ENCODE data around the gene PLA2R1. TPM values are rescaled to one million over a fixed set of nuclear protein-coding genes. Genes with fewer than 3 reads are reported as not detected.

The PLA2R1 gene
- 5.3 and 7.1 TPM in 2 replicates for total RNA-seq (2014; rRNA removed)
- polyA plus RNA-seq (2012): 2.0 TPM

DNA sequence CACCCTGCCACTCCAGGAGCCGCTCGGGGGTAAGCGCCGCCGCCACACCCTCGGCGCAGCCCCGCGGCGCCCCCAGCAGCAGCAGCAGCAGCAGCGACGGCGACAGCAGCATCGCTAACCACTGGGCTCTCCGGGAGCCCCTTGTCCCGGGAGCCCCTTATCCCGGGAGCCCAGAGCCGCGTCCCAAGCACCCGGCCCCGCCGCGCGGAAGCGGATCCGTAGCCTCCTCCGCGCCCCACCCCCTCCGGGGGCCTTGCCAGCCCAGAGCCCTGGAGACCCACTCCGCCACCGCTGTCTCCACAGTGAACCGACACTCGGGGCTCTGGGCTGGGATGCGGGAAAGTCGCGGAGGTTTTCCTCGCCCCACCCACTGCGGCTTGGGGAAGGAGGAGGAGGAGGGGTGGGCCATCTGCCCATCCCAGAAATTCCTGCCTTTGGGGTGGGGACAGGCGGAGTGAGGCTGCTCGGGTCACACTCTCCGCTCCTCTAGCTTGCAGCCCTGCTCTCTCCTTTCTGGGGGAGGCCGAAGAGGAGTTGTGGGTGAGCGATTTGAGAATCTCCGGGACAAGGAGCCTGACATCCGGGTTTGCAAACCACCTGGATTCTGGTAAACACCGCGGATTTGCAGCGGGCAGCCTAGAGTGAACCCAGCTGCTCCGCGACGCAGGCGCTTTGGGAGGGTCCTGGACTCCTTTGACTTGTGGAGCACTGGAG lies at the start of gene PLA2R1:
Gene PLA2R1 (minus strand): TSS at position 324 of the 714 bp plus-strand sequence. CDS start 212 bp downstream, at position 112.
- peak; percentile 39 for DNase-seq (ENCODE audit: low read depth)

- no peak for DNase-seq (ENCODE audit: low read depth)
Measured at GRCh38 chr2:160110674-160111239, 48.3 kb upstream of the PLA2R1 start.

- peak; percentile 76 for DNase-seq (ENCODE audit: low read depth)
Measured at GRCh38 chr2:160109939-160110673, 47.7 kb upstream of the PLA2R1 start.

DNA sequence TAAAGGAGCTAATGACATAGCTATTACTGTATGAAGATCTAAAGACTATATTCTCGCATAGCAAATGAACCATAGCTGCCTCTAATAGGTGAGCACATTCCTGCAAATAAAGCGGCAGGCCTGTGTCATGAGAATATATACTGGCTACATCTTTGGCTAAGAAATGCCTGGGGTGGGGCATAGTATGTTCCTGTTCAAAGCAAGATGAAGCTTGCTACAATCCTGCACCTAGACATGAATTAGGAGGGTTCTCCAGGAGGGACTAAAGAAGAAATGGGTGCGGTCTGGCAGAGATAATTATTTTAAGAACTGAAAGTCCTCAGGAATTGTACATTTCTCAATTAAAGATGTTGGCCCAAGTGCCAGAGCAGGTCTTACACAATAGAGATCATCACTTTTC lies 46.8 kb upstream of the PLA2R1 start:
- DNase-seq (ENCODE audit: low read depth): no peak

- no peak for DNase-seq (ENCODE audit: low read depth)
Measured at GRCh38 chr2:160108646-160109045, 46.2 kb upstream of the PLA2R1 start.

GRCh38 chr2:160105366-160105765 lies 43.0 kb upstream of the PLA2R1 start:
- no peak for DNase-seq (ENCODE audit: low read depth)

GRCh38 chr2:160104115-160104514 lies 41.7 kb upstream of the PLA2R1 start:
- no peak for DNase-seq (ENCODE audit: low read depth)

- no peak for DNase-seq (ENCODE audit: low read depth)
Measured at GRCh38 chr2:160097326-160097725, 34.9 kb upstream of the PLA2R1 start.

DNA sequence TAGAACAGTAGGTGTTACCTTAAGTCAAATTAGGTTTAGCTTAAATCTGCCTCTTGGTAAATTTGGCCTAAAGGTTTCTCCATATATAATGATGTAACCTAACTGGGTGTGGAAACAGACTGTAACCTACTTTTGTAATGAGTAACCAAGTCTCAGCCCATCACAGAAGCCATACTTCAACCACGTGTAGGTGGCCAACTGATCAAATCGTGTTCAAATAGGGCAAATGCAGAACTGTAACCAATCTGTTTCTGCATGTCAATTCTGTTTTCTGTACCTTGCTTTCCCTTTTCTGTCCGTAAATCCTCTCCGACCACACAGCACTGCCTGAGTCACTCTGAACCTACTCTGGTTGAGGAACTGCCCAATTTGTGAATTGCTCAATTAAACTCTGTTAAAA lies 34.0 kb upstream of the PLA2R1 start:
- no peak for DNase-seq (ENCODE audit: low read depth)

DNA sequence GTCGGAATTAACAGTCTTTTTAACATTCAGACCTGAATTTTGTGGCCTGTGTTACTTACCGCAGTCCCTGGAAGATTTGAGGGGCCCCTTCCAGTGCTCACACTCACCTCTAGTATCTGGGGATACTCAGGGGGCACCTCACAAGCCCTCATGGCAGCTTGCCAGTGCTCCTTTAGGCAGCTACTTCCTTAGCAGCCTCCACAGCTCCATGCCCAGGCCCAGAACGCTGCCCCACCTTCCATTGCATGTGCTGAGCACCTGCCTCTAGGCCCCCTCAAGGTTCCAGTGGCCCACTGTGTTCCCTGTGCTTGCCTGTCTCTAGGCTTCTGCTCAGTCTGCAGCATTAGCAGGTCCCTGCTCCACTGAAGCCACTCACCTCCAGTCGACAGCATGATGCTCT lies 30.0 kb upstream of the PLA2R1 start:
- no peak for DNase-seq (ENCODE audit: low read depth)

GRCh38 chr2:160091381-160091780 lies 29.0 kb upstream of the PLA2R1 start:
- peak; percentile 70 for DNase-seq (ENCODE audit: low read depth)

- DNase-seq (ENCODE audit: low read depth): peak; percentile 39
Measured at GRCh38 chr2:160087854-160088745, 25.7 kb upstream of the PLA2R1 start.

DNA sequence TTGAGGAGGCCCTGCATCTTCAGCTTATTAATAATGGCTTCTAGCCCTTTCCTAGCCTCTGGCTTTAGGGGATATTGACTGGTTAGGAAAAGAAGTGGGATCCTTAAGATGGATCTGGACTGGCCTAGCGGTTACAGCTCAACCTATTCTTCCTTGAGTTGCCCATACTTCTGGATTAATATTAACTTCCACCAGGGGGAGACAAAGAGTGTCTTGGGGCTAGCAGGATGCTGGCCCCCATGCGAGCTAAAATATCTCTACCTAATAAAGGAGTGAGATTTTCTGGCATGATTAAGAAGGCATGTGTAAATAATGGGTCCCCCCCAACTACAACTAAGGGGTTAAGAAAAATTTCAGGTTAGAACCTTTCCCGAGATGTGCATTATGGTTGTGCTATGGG lies 23.2 kb upstream of the PLA2R1 start:
- DNase-seq (ENCODE audit: low read depth): no peak

GRCh38 chr2:160077912-160078810 lies 15.7 kb upstream of the PLA2R1 start:
- DNase-seq (ENCODE audit: low read depth): no peak

DNA sequence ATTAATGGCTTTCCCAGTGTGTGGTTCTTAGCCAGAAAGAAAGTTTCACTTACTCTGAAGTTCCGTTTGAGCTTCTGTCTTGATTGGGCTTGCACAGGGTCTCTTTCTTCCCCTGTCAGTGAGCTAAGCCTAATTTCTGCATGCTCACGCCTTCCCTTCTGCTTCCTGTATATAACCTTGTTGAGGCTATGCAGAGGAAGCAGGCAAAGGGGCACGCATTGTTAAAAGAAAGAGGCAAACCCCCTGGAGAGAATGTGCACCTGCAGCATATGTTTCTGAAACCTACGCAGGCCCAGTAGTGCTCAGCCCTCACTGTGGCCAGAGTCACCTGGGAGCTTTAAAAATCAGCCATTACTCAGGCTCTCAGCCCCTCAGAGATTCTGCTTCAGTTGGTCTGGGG lies 14.5 kb upstream of the PLA2R1 start:
- DNase-seq (ENCODE audit: low read depth): no peak

DNA sequence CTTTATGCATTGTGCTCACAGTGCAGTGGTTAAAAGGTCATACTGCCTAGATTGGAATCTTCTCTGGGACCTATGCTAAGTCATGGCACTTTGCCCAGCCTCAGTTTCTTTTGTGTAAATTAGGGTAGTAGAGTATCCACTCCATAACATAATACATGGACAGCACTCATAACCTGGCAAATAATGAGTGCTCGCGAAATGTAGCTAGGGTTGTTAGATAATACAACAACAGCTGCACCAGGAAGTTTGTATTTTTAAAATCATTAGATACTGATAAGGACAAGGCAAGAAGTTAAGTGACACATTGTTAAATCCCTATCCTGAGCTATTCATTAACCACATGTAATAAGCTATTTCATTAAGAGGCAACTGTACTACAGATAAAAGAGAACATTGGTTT lies 13.8 kb upstream of the PLA2R1 start:
- DNase-seq (ENCODE audit: low read depth): peak; percentile 31

DNA sequence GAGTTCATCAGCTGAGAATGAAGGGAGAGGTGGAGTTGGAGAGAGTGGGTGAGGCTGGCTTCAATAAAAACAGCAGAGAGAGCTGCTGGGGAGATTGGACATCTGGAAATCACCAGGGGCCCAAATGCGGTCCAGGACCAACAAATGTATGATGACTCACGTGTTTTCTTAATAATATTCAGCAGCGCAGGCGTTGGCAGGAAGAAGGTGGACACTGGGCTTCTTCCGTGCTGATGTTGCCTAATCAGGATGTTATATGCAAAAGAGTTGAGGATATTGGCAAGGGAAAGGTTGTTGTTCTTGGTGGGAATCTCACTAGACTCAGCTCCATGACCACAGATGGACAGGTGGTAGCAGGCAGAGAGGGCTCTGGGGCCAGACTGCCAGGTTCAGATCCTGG lies 12.8 kb upstream of the PLA2R1 start:
- peak; percentile 98 for DNase-seq (ENCODE audit: low read depth)

DNA sequence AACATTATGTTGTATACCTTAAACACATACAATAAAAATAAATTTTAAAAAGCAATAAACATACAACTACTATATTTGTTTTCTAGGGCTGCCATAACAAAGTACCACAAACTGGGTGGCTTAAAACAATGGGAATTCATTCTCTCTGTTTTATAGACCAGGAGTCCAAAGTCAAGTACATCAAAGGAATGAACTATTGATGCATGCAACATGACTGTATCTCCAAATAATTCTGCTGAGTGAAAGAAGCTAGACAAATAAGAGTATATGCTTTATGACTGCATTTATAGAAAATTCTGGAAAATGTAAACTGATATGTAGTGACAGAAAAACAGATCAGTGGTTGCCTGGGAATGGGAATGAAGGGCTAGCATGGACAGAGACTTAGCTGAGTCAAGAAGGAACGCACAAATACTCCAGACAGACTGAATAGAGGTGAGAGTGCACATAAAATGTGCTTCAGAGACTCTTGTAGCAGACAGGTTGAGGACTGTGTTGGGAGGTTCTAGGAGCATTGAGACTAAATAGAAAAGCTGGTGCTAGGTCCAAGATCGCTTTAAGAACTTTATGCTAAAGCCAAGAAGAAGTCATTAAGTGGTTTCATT lies 11.0 kb upstream of the PLA2R1 start:
- no peak for DNase-seq (ENCODE audit: low read depth)

DNA sequence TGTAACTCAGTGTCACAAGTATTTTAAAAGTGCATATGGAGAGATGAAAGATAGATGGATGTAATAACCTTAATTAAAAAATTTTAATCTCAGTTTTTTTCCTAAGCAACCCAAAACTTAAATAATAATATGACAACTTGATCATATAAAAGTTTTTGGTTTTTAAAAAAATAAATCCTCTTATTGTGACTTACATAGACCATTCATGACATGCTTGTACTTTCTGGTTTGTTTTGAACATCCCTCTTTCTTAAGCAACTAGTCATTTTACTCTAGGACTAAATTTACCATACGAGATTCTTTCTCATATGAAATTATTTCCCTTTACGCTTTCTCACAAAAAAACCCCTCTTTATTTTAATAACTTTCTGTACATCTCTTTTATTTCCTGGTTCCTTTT lies 6.5 kb upstream of the PLA2R1 start:
- peak; percentile 32 for DNase-seq (ENCODE audit: low read depth)

DNA sequence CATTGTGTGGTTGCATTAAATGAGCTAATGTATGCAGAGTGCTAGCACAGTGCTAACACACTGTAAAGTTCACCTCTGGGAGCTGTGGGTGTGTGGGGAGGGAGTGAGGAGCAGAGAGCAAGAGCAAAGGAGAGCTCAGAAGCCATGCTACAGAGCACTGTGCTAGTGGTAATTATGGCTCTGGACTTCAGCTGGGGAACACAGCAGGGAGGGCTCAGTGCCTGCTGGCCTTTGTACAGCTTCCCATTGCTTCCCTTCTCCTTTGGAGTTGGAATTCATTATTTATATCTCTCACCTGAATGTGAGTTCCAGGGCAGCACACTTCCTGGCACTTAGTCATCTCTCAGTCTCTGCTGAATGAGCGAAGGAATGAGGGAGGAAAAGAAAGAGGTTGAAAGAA lies 2.5 kb upstream of the PLA2R1 start:
- DNase-seq (ENCODE audit: low read depth): no peak

All from LHCN-M2 (cell line).